B cell (primary cell): Measurements from ENCODE around the gene RPL7L1.

Experiments
- EZH2 ChIP-seq: IDR thresholded peaks from 2 replicates; pipeline ENCODE4 v1.6.1; 2012; ENCODE audit warnings: borderline replicate concordance, low read depth, mild to moderate bottlenecking, moderate library complexity, low read length; ENCODE audit not compliant: insufficient read depth, poor library complexity, severe bottlenecking
- TF ChIP-seq, protein P1 (sequence below): fragments of 200-600 bp; IDR thresholded peaks from one replicate; pipeline ENCODE4 v1.8.0; 2022; ENCODE audit warnings: antibody characterized with exemption, mild to moderate bottlenecking

DNA sequence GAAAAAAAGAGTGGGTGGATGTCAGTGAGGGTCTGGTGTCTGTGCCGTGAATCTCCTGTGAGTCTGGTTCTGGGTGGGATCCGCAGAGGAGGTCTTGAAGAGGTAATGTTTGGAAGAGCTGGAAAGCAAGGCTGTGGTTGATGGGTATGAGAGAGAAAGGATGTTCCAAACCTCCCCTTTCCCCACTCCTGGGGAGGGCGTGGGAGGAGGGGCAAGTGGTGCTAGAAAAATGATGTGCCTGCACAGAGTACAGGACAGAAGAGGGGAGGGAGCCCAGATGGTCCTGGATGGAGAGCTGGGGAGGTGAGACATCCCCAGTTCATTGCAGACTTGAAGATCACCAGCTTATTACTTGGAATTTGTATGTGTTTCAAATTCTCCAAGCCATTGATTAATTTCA is 53.0 kb downstream of the RPL7L1 start:
- TF ChIP-seq, protein P1, sequence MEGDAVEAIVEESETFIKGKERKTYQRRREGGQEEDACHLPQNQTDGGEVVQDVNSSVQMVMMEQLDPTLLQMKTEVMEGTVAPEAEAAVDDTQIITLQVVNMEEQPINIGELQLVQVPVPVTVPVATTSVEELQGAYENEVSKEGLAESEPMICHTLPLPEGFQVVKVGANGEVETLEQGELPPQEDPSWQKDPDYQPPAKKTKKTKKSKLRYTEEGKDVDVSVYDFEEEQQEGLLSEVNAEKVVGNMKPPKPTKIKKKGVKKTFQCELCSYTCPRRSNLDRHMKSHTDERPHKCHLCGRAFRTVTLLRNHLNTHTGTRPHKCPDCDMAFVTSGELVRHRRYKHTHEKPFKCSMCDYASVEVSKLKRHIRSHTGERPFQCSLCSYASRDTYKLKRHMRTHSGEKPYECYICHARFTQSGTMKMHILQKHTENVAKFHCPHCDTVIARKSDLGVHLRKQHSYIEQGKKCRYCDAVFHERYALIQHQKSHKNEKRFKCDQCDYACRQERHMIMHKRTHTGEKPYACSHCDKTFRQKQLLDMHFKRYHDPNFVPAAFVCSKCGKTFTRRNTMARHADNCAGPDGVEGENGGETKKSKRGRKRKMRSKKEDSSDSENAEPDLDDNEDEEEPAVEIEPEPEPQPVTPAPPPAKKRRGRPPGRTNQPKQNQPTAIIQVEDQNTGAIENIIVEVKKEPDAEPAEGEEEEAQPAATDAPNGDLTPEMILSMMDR = no peak
- no peak for TF ChIP-seq EZH2
